Ishikawa (cell line): Measurements from ENCODE around the gene PRDM1.

Experiments
- YY1 ChIP-seq: IDR thresholded peaks from 2 replicates; pipeline ENCODE4 v1.6.1; 2012; ENCODE audit warnings: low read depth
- TF ChIP-seq, protein P1 (sequence below): IDR thresholded peaks from 2 replicates; pipeline ENCODE4 v1.6.1; 2012

DNA sequence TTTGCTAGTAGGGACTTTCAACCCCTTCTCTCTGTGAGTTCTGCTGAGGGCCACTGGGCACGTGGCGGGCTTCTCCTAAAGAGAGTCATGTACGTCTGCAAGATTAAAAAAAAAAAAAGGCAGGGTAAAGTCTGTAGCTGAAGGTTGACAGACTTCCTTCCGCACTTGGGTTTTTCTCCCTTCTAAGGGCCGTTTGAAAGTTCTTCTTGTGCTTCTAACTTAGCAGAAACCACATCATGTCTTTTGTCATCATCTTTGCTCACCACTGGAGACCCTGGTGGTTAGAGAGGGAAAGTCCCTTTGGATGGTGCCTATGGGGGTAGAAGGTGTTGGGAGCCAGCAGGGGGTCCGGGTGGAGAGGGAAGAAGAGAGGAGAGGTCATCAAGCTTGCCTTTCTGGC is 31.4 kb downstream of the PRDM1 start:
- TF ChIP-seq, protein P1, sequence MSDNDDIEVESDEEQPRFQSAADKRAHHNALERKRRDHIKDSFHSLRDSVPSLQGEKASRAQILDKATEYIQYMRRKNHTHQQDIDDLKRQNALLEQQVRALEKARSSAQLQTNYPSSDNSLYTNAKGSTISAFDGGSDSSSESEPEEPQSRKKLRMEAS: no peak
- no peak for TF ChIP-seq YY1
